ENCODE measurements around the gene EVC2. TPM values are rescaled to one million over a fixed set of nuclear protein-coding genes. Genes with fewer than 3 reads are reported as not detected.

EVC2 gene
- total and polyA plus RNA-seq, 2 of the 13 experiments (the other 11 are each of a cell fraction or from before 2014, with no cell fraction given): not detected

GRCh38 chr4:5721923-5722322 is 13.6 kb upstream of the EVC2 start (continued):
- no peak for TF ChIP-seq MAZ (IDR thresholded peaks at IDR 0.05; ENCODE audit: borderline replicate concordance, low read depth, low read length)
- no peak for TF ChIP-seq MAZ (CRISPR knock-in tag; IDR thresholded peaks at IDR 0.05; ENCODE audit: low read depth)
- TF ChIP-seq ZNF768 (CRISPR knock-in tag; IDR thresholded peaks at IDR 0.05): peak; percentile 96
- no peak for TF ChIP-seq ZNF414 (CRISPR knock-in tag; IDR thresholded peaks at IDR 0.05)
- TF ChIP-seq KMT2B (CRISPR knock-in tag; IDR thresholded peaks at IDR 0.05): no peak
- no peak for TF ChIP-seq ZNF232 (CRISPR knock-in tag; IDR thresholded peaks at IDR 0.05; ENCODE audit: borderline replicate concordance)
- TF ChIP-seq ZBTB8A (CRISPR knock-in tag; IDR thresholded peaks at IDR 0.05; ENCODE audit: borderline replicate concordance, low read depth): no peak
- TF ChIP-seq RCOR2 (CRISPR knock-in tag; IDR thresholded peaks at IDR 0.05): peak; percentile 41; the same call in 1 of the 2 replicates
- TF ChIP-seq SMAD1 (CRISPR knock-in tag; IDR thresholded peaks at IDR 0.05; ENCODE audit: borderline replicate concordance, low read depth): no peak
- TF ChIP-seq ZNF160 (CRISPR knock-in tag; IDR thresholded peaks at IDR 0.05): no peak
- TF ChIP-seq, protein P1, sequence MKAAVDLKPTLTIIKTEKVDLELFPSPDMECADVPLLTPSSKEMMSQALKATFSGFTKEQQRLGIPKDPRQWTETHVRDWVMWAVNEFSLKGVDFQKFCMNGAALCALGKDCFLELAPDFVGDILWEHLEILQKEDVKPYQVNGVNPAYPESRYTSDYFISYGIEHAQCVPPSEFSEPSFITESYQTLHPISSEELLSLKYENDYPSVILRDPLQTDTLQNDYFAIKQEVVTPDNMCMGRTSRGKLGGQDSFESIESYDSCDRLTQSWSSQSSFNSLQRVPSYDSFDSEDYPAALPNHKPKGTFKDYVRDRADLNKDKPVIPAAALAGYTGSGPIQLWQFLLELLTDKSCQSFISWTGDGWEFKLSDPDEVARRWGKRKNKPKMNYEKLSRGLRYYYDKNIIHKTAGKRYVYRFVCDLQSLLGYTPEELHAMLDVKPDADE (CRISPR knock-in tag; IDR thresholded peaks at IDR 0.05): no peak
- peak; percentile 37; the same call in 1 of the 2 replicates for TF ChIP-seq KDM1A (CRISPR knock-in tag; IDR thresholded peaks at IDR 0.05)
- TF ChIP-seq TEAD2 (CRISPR knock-in tag; IDR thresholded peaks at IDR 0.05): no peak
- TF ChIP-seq ZNF503 (CRISPR knock-in tag; IDR thresholded peaks at IDR 0.05): 0 out of 2 replicates have a peak, but pooled peaks have one; percentile 14
- no peak for TF ChIP-seq KLF6 (CRISPR knock-in tag; IDR thresholded peaks at IDR 0.05)
- TF ChIP-seq FLYWCH1 (CRISPR knock-in tag; IDR thresholded peaks at IDR 0.05): no peak
